A549 (cell line): Measurements from ENCODE around the gene ONECUT3. TPM values are rescaled to one million over a fixed set of nuclear protein-coding genes. Genes with fewer than 3 reads are reported as not detected.

Experiments used
- ATAC-seq, 2 experiments: fragments of 200-7000 bp in 1 of 2; fragments of >200 bp in 1 of 2; cut with Nextera tagmentation in 1 of 2; cut with Tn5 transposase in 1 of 2; 3 replicates each; pipeline versions ENCODE4 v1.8.0 to v1.9.1; 2018 to 2020; ENCODE audit warnings: mild to moderate bottlenecking in 1 of 2, moderate library complexity in 1 of 2
- CTCF ChIA-PET: fragments of 300-600 bp; sonication (Branson Sonifier 250); formaldehyde crosslinking; extraction: SDS; loops from one replicate; lab custom pipeline; 2021; ENCODE audit warnings: antibody characterized with exemption, inconsistent platforms; lab: Yijun Ruan, JAX
- POLR2A ChIA-PET: fragments of 350-600 bp; formaldehyde crosslinking; extraction: SDS; loops from one replicate; lab custom pipeline; 2021; ENCODE audit warnings: antibody characterized with exemption, inconsistent platforms; lab: Yijun Ruan, JAX
- DNase-seq, 2 experiments: peaks; one replicate each; pipeline versions ENCODE4 v3.0.0 to v3.0.0-alpha.2; 2011 to 2016; ENCODE audit warnings: low read depth in 1 of 2, low spot score in 1 of 2
- FAIRE-seq: peaks from 2 replicates; lab custom pipeline; 2011; peaks lifted over from hg19 to GRCh38; lab: Jason Lieb, UNC
- H3K27ac ChIP-seq, 2 experiments: fragments of >200 bp; sonication (Bioruptor Twin); formaldehyde crosslinking; 3 replicates each; pipeline ENCODE4 v1.5.1; 2016 to 2017
- H3K4me1 ChIP-seq: fragments of >200 bp; sonication (Bioruptor Twin); formaldehyde crosslinking; 3 replicates; pipeline ENCODE4 v1.6.1; 2016
- H3K4me2 ChIP-seq: fragments of >200 bp; sonication (Bioruptor Twin); formaldehyde crosslinking; 3 replicates; pipeline ENCODE4 v1.6.1; 2016
- H3K4me3 ChIP-seq: fragments of >200 bp; sonication (Bioruptor Twin); formaldehyde crosslinking; 3 replicates; pipeline ENCODE4 v1.5.1; 2016
- H3K9me3 ChIP-seq: fragments of >200 bp; sonication (Bioruptor Twin); formaldehyde crosslinking; 3 replicates; pipeline ENCODE4 v1.6.1; 2016
- ATOH8 ChIP-seq: fragments of 250-450 bp; sonication (Bioruptor Pico); IDR thresholded peaks from 2 replicates; pipeline ENCODE4 v1.5.0; 2020; ENCODE audit warnings: low read depth, mild to moderate bottlenecking, moderate library complexity
- CEBPB ChIP-seq, 2 experiments: fragments of >200 bp in 1 of 2; sonication (Bioruptor Twin) in 1 of 2; formaldehyde crosslinking in 1 of 2; IDR thresholded peaks; 2 replicates each; pipeline ENCODE4 v1.6.1; 2012 to 2016
- CHD2 ChIP-seq: fragments of 150-350 bp; IDR thresholded peaks from 2 replicates; pipeline ENCODE4 v1.6.1; 2014; ENCODE audit warnings: low read length; ENCODE audit not compliant: partially characterized antibody
- EHF ChIP-seq: fragments of 250-450 bp; sonication (Bioruptor Pico); IDR thresholded peaks from 2 replicates; pipeline ENCODE4 v1.5.0; 2020; ENCODE audit warnings: mild to moderate bottlenecking
- EP300 ChIP-seq, 2 experiments: fragments of >200 bp; sonication (Bioruptor Twin); formaldehyde crosslinking; IDR thresholded peaks; 2 replicates in 1 of 2; 3 replicates in 1 of 2; pipeline ENCODE4 v1.6.1; 2016 to 2017
- FOSB ChIP-seq: fragments of 250-450 bp; sonication (Bioruptor Pico); IDR thresholded peaks from 2 replicates; pipeline ENCODE4 v1.5.0; 2020; ENCODE audit warnings: mild to moderate bottlenecking, moderate library complexity
- FOSL2 ChIP-seq, 2 experiments: fragments of 450-650 bp in 1 of 2; fragments of >200 bp in 1 of 2; sonication (Bioruptor Twin) in 1 of 2; formaldehyde crosslinking; IDR thresholded peaks; 2 replicates each; pipeline versions ENCODE4 v1.5.0 to v1.6.1; 2016 to 2020; ENCODE audit warnings: mild to moderate bottlenecking in 1 of 2, moderate library complexity in 1 of 2
- HES2 ChIP-seq: fragments of >200 bp; sonication (Bioruptor Twin); formaldehyde crosslinking; IDR thresholded peaks from 2 replicates; pipeline ENCODE4 v1.6.1; 2016
- HEYL ChIP-seq: fragments of 250-450 bp; sonication (Bioruptor Pico); IDR thresholded peaks from 2 replicates; pipeline ENCODE4 v1.8.0; 2021; ENCODE audit warnings: mild to moderate bottlenecking, moderate library complexity
- HOXA7 ChIP-seq: fragments of 250-450 bp; sonication (Bioruptor Pico); IDR thresholded peaks from 2 replicates; pipeline ENCODE4 v1.5.0; 2020; ENCODE audit warnings: mild to moderate bottlenecking, moderate library complexity
- HOXB5 ChIP-seq: fragments of 250-450 bp; sonication (Bioruptor Pico); IDR thresholded peaks from 2 replicates; pipeline ENCODE4 v1.5.0; 2020; ENCODE audit warnings: mild to moderate bottlenecking, moderate library complexity
- JUNB ChIP-seq: fragments of >200 bp; sonication (Bioruptor Twin); formaldehyde crosslinking; IDR thresholded peaks from 2 replicates; pipeline ENCODE4 v1.6.1; 2016
- KDM1A ChIP-seq: fragments of 200-600 bp; sonication (generic); IDR thresholded peaks from 2 replicates; pipeline ENCODE4 v1.6.1; 2016; ENCODE audit warnings: low read depth, mild to moderate bottlenecking
- MAZ ChIP-seq: fragments of 150-350 bp; IDR thresholded peaks from 2 replicates; pipeline ENCODE4 v1.6.1; 2014; ENCODE audit warnings: antibody characterized with exemption, low read depth, low read length, borderline replicate concordance
- MYC ChIP-seq: IDR thresholded peaks from 2 replicates; pipeline ENCODE4 v1.6.1; 2012; ENCODE audit warnings: mild to moderate bottlenecking, inconsistent platforms, low read length, improper control_type of control experiment, borderline replicate concordance
- NPAS2 ChIP-seq: fragments of 250-450 bp; sonication (Bioruptor Pico); IDR thresholded peaks from 2 replicates; pipeline ENCODE4 v1.8.0; 2022; ENCODE audit warnings: mild to moderate bottlenecking, moderate library complexity, borderline replicate concordance
- NR3C1 ChIP-seq: fragments of >200 bp; sonication (Bioruptor Twin); formaldehyde crosslinking; IDR thresholded peaks from 3 replicates; pipeline ENCODE4 v1.6.1; 2017
- PHF8 ChIP-seq: fragments of 200-600 bp; sonication (generic); IDR thresholded peaks from 2 replicates; pipeline ENCODE4 v1.6.1; 2016; ENCODE audit warnings: low read depth, mild to moderate bottlenecking, antibody characterized with exemption, moderate library complexity, borderline replicate concordance
- RAD21 ChIP-seq, 2 experiments: fragments of >200 bp in 1 of 2; sonication (Bioruptor Twin) in 1 of 2; formaldehyde crosslinking in 1 of 2; IDR thresholded peaks in 1 of 2; conservative IDR thresholded peaks in 1 of 2; 2 replicates in 1 of 2; 3 replicates in 1 of 2; pipeline ENCODE4 v1.6.1; 2012 to 2018; ENCODE audit warnings: inconsistent platforms in 1 of 2
- RARB ChIP-seq: fragments of 250-450 bp; sonication (Bioruptor Pico); IDR thresholded peaks from 2 replicates; pipeline ENCODE4 v1.8.0; 2021; ENCODE audit warnings: mild to moderate bottlenecking, moderate library complexity
- SMC3 ChIP-seq: fragments of >200 bp; sonication (Bioruptor Twin); formaldehyde crosslinking; IDR thresholded peaks from 3 replicates; pipeline ENCODE4 v1.6.1; 2018; ENCODE audit warnings: inconsistent platforms
- SREBF2 ChIP-seq: fragments of 450-650 bp; IDR thresholded peaks from 2 replicates; pipeline ENCODE4 v1.6.1; 2014; ENCODE audit warnings: mild to moderate bottlenecking, moderate library complexity
- TP53 ChIP-seq: fragments of 250-450 bp; sonication (Bioruptor Pico); IDR thresholded peaks from 2 replicates; pipeline ENCODE4 v1.5.0; 2021; ENCODE audit warnings: mild to moderate bottlenecking, moderate library complexity
- ZFP36 ChIP-seq: fragments of 450-650 bp; IDR thresholded peaks from 2 replicates; pipeline ENCODE4 v1.6.1; 2014; ENCODE audit warnings: borderline replicate concordance; ENCODE audit not compliant: partially characterized antibody
- ZNF302 ChIP-seq: fragments of 250-450 bp; sonication (Bioruptor Pico); IDR thresholded peaks from 2 replicates; pipeline ENCODE4 v1.9.0; 2021; ENCODE audit warnings: inconsistent platforms, mild to moderate bottlenecking, moderate library complexity
- WGBS: methylation state at CpG from one replicate; pipeline ENCODE4 v1.1.6; 2017; ENCODE audit errors: missing lambda C conversion rate; 5-methylcytosine and 5-hydroxymethylcytosine counted together
- polyA plus RNA-seq, 4 experiments: library from polyadenylated mRNA; depleted of rRNA in 3 of 4; stranded (reverse); fragments of >200 nt; fragmentation: RNase III in 1 of 4; extraction: RNeasy Plus Mini Kit Qiagen cat#74134 plus additional on column Dnase treatment in 1 of 4; gene quantifications; 2 replicates in 3 of 4; 3 replicates in 1 of 4; pipeline ENCODE4 v1.2.3, GENCODE V29; 2011 to 2017
- TF ChIP-seq, protein P1 (sequence below): fragments of >200 bp; sonication (Bioruptor Twin); formaldehyde crosslinking; IDR thresholded peaks from 3 replicates; pipeline ENCODE4 v1.5.1; 2016
- TF ChIP-seq, protein P2 (sequence below): IDR thresholded peaks from 2 replicates; pipeline ENCODE4 v1.6.1; 2012; ENCODE audit warnings: low read depth, borderline replicate concordance
- TF ChIP-seq, protein P3 (sequence below): fragments of 450-650 bp; IDR thresholded peaks from 2 replicates; pipeline ENCODE4 v1.6.1; 2014; ENCODE audit warnings: antibody characterized with exemption
- TF ChIP-seq, protein P4 (sequence below): IDR thresholded peaks from 2 replicates; pipeline ENCODE4 v1.6.1; 2012

ONECUT3 gene
- polyA plus RNA-seq, 2 of the 4 experiments (the other 2 are of a cell fraction): 0.01 TPM; not detected in 1

GRCh38 chr19:1746401-1747284 lies 6.7 kb upstream of the ONECUT3 start:
- TF ChIP-seq, protein P1, sequence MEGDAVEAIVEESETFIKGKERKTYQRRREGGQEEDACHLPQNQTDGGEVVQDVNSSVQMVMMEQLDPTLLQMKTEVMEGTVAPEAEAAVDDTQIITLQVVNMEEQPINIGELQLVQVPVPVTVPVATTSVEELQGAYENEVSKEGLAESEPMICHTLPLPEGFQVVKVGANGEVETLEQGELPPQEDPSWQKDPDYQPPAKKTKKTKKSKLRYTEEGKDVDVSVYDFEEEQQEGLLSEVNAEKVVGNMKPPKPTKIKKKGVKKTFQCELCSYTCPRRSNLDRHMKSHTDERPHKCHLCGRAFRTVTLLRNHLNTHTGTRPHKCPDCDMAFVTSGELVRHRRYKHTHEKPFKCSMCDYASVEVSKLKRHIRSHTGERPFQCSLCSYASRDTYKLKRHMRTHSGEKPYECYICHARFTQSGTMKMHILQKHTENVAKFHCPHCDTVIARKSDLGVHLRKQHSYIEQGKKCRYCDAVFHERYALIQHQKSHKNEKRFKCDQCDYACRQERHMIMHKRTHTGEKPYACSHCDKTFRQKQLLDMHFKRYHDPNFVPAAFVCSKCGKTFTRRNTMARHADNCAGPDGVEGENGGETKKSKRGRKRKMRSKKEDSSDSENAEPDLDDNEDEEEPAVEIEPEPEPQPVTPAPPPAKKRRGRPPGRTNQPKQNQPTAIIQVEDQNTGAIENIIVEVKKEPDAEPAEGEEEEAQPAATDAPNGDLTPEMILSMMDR: no peak
- TF ChIP-seq HOXA7 (CRISPR knock-in tag): no peak
- no peak for TF ChIP-seq NPAS2
- TF ChIP-seq SREBF2: no peak
- TF ChIP-seq KDM1A: 0 out of 2 replicates have a peak, but pooled peaks have one; percentile 48
- H3K27ac ChIP-seq: peak overlapping the region; percentile 80 to 84
- ATAC-seq (peak; percentile 67 to 83), FAIRE-seq (no peak), DNase-seq (peak; percentile 65 to 68)
- CTCF ChIA-PET: interaction anchor here (0.9 to 1.8 kb wide), 8 partner anchors 14 to 75 kb away, joined by 3 to 6 read pairs (median 4); no protein-coding TSS in a partner anchor
- H3K4me3 ChIP-seq: peak overlapping the region; percentile 25; the same call in 2 of the 3 replicates
- WGBS: 14% methylated on average over 1 of the region's 31 CpGs
- POLR2A ChIA-PET: interaction anchor here (0.9 to 1.8 kb wide), 4 partner anchors 14 to 154 kb away, joined by 3 to 6 read pairs (median 4); no protein-coding TSS in a partner anchor
- H3K4me2 ChIP-seq: peak overlapping the region; percentile 81
- peaks cover 53% of the 10 kb centered on the region for H3K4me1 ChIP-seq
- H3K9me3 ChIP-seq: no peaks in the 10 kb centered on the region

DNA sequence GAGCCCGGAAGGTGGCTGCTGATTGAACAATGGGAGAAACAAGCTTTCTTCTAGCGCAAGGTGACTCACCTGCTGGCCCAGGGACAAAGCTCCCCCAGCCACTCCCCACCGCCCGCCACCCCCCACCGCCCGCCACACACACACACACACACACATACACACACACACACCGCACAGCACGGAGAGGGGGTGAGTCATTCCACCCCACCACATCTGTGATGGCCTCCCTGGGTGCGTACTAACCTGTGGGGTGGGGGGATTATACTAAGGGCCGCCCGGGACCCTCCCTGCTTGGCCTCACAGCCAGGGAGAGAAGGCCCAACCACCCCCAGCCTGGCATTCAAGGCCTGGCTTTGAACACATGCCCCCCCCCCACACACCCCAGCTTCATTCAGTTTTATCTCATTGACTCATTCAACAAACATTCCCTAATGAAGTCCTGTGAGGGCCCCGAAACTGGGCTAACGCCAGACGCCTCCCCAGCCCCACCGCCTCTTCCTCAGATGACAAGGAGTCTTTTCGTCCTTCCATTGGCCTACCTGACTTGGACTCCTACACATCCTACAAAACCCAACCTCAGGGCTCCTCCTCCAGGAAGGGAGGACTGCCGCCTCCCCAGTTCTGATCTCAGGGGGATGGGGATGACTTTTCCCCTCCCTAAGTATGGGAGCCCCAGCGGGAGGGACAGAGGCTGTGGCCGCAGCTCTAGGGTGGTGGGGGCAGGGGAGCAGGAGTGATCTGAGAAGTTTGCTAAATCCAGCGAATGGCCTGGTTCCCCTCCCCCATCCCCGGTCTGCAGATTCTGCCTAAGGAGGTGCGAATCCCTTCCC lies 5.8 kb upstream of the ONECUT3 start:
- POLR2A ChIA-PET: interaction anchor here (0.9 to 1.8 kb wide), 4 partner anchors 13 to 154 kb away, joined by 3 to 6 read pairs (median 4); no protein-coding TSS in a partner anchor
- peak overlapping the region; percentile 35 for H3K4me3 ChIP-seq
- DNase-seq (peak; percentile 83), FAIRE-seq (no peak), ATAC-seq (peak; percentile 40 to 57)
- peak overlapping the region; percentile 81 for H3K4me2 ChIP-seq
- H3K4me1 ChIP-seq: peaks cover 53% of the 10 kb centered on the region
- H3K9me3 ChIP-seq: no peaks in the 10 kb centered on the region
- peak overlapping the region; percentile 80 to 84 for H3K27ac ChIP-seq
- CTCF ChIA-PET: interaction anchor here (0.9 to 1.8 kb wide), 6 partner anchors 15 to 201 kb away, joined by 3 to 6 read pairs (median 4); no protein-coding TSS in a partner anchor
- 1% methylated on average over 8 of the region's 22 CpGs for WGBS
- no peak for TF ChIP-seq NPAS2
- TF ChIP-seq, protein P2, sequence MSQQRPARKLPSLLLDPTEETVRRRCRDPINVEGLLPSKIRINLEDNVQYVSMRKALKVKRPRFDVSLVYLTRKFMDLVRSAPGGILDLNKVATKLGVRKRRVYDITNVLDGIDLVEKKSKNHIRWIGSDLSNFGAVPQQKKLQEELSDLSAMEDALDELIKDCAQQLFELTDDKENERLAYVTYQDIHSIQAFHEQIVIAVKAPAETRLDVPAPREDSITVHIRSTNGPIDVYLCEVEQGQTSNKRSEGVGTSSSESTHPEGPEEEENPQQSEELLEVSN: no peak
- TF ChIP-seq, protein P3, sequence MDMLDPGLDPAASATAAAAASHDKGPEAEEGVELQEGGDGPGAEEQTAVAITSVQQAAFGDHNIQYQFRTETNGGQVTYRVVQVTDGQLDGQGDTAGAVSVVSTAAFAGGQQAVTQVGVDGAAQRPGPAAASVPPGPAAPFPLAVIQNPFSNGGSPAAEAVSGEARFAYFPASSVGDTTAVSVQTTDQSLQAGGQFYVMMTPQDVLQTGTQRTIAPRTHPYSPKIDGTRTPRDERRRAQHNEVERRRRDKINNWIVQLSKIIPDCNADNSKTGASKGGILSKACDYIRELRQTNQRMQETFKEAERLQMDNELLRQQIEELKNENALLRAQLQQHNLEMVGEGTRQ: no peak
- no peak for TF ChIP-seq PHF8
- no peak for TF ChIP-seq MYC
- no peak for TF ChIP-seq RARB
- peak; percentile 76 for TF ChIP-seq FOSL2 (IDR thresholded peaks at IDR 0.05)
- TF ChIP-seq FOSL2 (CRISPR knock-in tag; IDR thresholded peaks at IDR 0.05): peak; percentile 52
- TF ChIP-seq JUNB: peak; percentile 64; the same call in 1 of the 2 replicates
- TF ChIP-seq HEYL (CRISPR knock-in tag): no peak
- TF ChIP-seq ZNF302 (CRISPR knock-in tag): no peak
- TF ChIP-seq, protein P4, sequence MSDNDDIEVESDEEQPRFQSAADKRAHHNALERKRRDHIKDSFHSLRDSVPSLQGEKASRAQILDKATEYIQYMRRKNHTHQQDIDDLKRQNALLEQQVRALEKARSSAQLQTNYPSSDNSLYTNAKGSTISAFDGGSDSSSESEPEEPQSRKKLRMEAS: no peak
- no peak for TF ChIP-seq CEBPB (IDR thresholded peaks at IDR 0.05)
- no peak for TF ChIP-seq TP53
- TF ChIP-seq HES2: no peak
- no peak for TF ChIP-seq RAD21 (conservative IDR thresholded peaks at IDR 0.05 in 1 of 2, IDR thresholded peaks at IDR 0.05 in 1 of 2)
- TF ChIP-seq ATOH8: no peak
- no peak for TF ChIP-seq EHF (CRISPR knock-in tag)
- TF ChIP-seq SREBF2: no peak
- TF ChIP-seq CHD2: no peak
- TF ChIP-seq SMC3: no peak
- TF ChIP-seq KDM1A: no peak
- peak; percentile 58 for TF ChIP-seq ZFP36
- no peak for TF ChIP-seq NR3C1
- TF ChIP-seq HOXB5 (CRISPR knock-in tag): no peak
- no peak for TF ChIP-seq EP300 (IDR thresholded peaks at IDR 0.05)
- no peak for TF ChIP-seq HOXA7 (CRISPR knock-in tag)
- TF ChIP-seq FOSB (CRISPR knock-in tag): no peak
- TF ChIP-seq MAZ: no peak
